Right atrium auricular region (tissue), 2 donors: Measurements from ENCODE around the gene HLA-DOB. TPM values are rescaled to one million over a fixed set of nuclear protein-coding genes. Genes with fewer than 3 reads are reported as not detected.
A peak's percentile ranks its signal among the peaks of the same experiment; 100 is the strongest.

Experiments used
- DNase-seq: peaks from one replicate; pipeline ENCODE4 v3.0.0-alpha.2; 2019; ENCODE audit warnings: low spot score
- H3K27ac ChIP-seq, 2 donors: fragments of 200-600 bp; sonication (generic); 1 replicate in 1 of 2; 2 replicates in 1 of 2; pipeline ENCODE4 v1.5.1; 2016 to 2019
- H3K27me3 ChIP-seq, 2 donors: fragments of 200-600 bp; sonication (generic); one replicate each; pipeline versions ENCODE4 v1.5.1 to v1.6.0; 2017 to 2019
- H3K36me3 ChIP-seq: fragments of 200-600 bp; sonication (generic); one replicate; pipeline ENCODE4 v1.5.1; 2016
- H3K4me1 ChIP-seq, 2 donors: fragments of 200-600 bp; sonication (generic); one replicate each; pipeline versions ENCODE4 v1.5.1 to v1.6.0; 2017 to 2019
- H3K4me3 ChIP-seq, 2 donors: fragments of 200-600 bp; sonication (generic); 1 replicate in 1 of 2; 2 replicates in 1 of 2; pipeline ENCODE4 v1.5.1; 2017 to 2019; ENCODE audit warnings: mild to moderate bottlenecking in 1 of 2, moderate library complexity in 1 of 2
- H3K9me3 ChIP-seq, 2 donors: fragments of 200-600 bp; sonication (generic); one replicate each; pipeline ENCODE4 v1.5.1; 2019
- total RNA-seq, 2 donors: library from RNA; depleted of rRNA; stranded (reverse); fragments of >200 nt; gene quantifications; one replicate each; pipeline ENCODE4 v1.1.0, GENCODE V29; 2016
- TF ChIP-seq, protein P1 (sequence below), 2 donors: fragments of 200-600 bp; sonication (generic); IDR thresholded peaks; one replicate each; pipeline ENCODE4 v1.5.1; 2019; ENCODE audit warnings: antibody characterized with exemption in 2 of 2

Gene HLA-DOB
- total RNA-seq, 2 donors from 2014 or later, result not detected

DNA sequence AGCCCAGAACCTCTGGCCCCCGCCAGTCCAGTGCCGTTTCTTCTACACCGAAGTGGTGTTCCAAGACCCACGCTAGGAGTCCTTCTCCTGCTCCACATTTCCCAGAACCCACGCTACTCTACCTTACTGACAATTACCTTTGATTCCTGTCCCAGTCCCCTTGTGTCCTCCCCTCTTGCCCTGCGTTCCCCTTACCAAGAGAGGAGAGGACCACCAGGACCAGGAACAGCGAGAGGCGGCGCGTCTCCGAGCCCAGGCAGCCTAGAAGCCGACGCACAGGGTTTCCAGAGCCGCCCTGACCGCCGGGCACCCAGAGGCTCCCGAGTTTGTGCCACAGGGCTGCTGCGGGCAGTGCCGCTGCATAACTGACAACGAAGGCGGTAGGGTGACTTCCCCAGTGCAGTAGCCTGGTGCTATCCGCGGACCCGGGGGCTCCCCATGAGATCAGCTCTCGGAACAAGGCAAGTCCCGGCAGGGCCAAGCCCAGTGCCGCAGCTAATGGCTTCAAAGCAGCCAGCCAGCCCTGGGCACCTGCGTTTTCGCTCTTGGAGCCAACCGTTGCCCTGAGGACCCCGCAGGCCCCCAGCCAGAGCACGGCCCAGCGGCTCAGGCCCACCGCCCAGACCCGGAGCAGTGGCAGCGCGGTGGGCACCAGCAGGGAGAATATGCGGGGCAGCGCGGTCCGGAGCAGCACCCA, 36.2 kb upstream of the HLA-DOB start:
- peak overlapping the region; percentile 93 to 99 for H3K27ac ChIP-seq
- peaks cover 0 to 32% of the 10 kb centered on the region in 2 donors for H3K4me1 ChIP-seq
- H3K9me3 ChIP-seq, result no peaks in the 10 kb centered on the region
- peaks cover 35% of the 10 kb centered on the region for H3K36me3 ChIP-seq
- H3K27me3 ChIP-seq, result no peaks in the 10 kb centered on the region
- TF ChIP-seq, protein P1, sequence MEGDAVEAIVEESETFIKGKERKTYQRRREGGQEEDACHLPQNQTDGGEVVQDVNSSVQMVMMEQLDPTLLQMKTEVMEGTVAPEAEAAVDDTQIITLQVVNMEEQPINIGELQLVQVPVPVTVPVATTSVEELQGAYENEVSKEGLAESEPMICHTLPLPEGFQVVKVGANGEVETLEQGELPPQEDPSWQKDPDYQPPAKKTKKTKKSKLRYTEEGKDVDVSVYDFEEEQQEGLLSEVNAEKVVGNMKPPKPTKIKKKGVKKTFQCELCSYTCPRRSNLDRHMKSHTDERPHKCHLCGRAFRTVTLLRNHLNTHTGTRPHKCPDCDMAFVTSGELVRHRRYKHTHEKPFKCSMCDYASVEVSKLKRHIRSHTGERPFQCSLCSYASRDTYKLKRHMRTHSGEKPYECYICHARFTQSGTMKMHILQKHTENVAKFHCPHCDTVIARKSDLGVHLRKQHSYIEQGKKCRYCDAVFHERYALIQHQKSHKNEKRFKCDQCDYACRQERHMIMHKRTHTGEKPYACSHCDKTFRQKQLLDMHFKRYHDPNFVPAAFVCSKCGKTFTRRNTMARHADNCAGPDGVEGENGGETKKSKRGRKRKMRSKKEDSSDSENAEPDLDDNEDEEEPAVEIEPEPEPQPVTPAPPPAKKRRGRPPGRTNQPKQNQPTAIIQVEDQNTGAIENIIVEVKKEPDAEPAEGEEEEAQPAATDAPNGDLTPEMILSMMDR (IDR thresholded peaks at IDR 0.05), result no peak
- peak; percentile 68 for DNase-seq
- H3K4me3 ChIP-seq, result peak overlapping the region; percentile 58 to 97

DNA sequence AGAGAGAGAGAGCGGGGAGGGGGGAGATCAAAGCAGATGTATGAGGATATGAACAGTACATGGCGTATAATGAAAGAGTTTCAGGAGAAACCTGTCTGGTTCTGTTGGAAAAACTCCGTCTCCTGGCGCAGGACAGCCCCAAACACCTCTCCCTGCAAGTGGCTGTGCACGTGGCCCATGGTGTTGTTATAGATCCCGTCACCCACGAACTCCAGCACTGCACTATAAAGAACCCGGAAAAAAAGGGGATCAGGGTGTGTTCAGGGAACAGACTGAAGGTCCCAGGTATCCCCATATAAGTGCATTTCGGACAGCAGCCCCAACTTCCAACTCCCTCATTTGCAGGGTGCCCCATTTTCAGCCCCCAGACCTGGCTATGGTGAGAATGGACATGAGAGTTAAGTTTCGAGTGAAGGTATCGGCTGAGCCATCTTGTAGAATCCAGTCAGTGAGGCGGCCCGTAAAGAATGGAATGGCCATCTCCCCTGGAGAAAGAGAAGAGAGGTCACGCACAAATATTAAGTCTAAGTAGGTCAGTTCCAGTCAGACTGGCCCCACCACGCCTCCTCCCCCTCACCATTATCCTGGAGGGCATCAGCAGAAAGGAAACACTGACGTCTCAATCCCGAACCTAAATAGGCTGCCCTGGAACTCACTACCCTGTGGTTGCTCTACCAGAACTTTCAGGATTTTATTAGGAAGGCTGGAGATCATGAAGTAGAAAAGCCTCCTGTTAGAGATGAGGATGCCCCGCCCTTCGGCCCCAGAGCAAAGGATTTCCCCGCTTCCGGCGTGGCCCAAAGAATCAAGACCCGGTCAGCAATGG, 35.4 kb upstream of the HLA-DOB start:
- peaks cover 0 to 32% of the 10 kb centered on the region in 2 donors for H3K4me1 ChIP-seq
- H3K4me3 ChIP-seq, result peak overlapping the region; percentile 58 to 97
- DNase-seq, result peak; percentile 68
- H3K27ac ChIP-seq, result peak overlapping the region; percentile 93 to 99
- TF ChIP-seq, protein P1 (IDR thresholded peaks at IDR 0.05), result no peak
- no peaks in the 10 kb centered on the region for H3K27me3 ChIP-seq
- H3K9me3 ChIP-seq, result no peaks in the 10 kb centered on the region
- peaks cover 39% of the 10 kb centered on the region for H3K36me3 ChIP-seq

DNA sequence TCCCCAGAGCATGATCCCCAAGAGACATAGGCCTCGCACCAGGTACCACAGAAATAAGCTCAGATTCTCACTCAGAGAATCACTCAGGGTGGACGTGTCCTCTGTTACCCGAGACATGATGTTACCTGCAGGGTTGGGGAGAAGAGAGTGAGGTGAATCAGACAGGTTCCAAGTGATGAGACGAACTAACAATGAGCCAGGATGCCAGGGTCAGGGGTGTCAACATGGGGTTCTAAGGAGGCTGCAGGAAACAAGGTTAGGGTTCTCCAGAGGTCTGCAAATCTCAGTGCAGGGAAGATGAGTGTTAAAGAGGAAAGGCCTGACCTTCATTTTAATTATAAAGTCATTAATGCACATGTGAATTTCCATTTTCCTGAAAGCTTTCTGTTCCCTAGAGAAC, 34.2 kb upstream of the HLA-DOB start:
- Histone ChIP-seq H3K36me3 (peaks cover 51% of the 10 kb centered on the region), H3K4me3 (no peak overlapping the region), H3K27ac (peak overlapping the region in 1 of 2 donors; percentile 99), H3K27me3 (no peaks in the 10 kb centered on the region), H3K9me3 (no peaks in the 10 kb centered on the region), H3K4me1 (peaks cover 0 to 32% of the 10 kb centered on the region in 2 donors)
- DNase-seq, result no peak
- TF ChIP-seq, protein P1 (IDR thresholded peaks at IDR 0.05), result no peak

DNA sequence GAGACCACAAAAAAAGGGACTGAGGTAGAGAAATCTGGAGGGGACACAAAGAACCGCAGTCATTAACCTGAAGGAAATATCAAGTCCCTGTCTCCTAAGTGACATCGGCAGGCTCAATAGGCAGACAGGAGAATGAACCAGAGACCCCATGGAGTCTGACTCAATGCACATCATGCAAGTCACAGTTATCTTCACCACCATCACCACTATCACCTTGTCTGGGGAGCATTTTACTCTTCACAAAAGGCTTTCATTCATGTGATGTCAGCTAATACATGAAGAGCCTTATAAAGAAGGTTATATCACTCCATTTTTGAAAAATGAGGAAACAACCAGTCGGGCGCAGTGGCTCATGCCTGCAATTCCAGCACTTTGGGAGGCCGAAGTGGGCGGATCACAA, 32.3 kb upstream of the HLA-DOB start:
- Histone ChIP-seq H3K4me1 (peaks cover 0 to 33% of the 10 kb centered on the region in 2 donors), H3K4me3 (no peak overlapping the region), H3K27ac (no peak overlapping the region), H3K9me3 (no peaks in the 10 kb centered on the region), H3K36me3 (peaks cover 60% of the 10 kb centered on the region), H3K27me3 (no peaks in the 10 kb centered on the region)
- no peak for DNase-seq
- TF ChIP-seq, protein P1 (IDR thresholded peaks at IDR 0.05), result no peak

DNA sequence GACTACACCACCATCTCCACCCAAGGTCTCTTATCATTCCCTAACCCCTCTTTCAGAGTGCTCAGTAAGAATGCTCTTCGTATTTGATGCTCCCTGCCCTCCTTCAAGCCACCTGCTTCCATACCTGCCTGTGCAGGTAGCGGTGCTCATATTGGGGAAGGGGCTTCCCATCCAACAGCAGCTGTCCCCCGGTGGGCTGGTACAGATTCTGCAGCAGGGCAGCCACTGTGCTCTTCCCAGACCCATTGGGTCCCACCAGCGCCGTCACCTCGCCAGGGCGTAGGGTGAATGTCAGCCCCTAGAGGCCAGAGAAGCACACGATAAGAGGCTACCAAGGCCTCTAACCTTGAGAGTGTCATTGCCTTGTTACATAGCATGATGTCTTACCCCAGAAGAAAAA, 31.0 kb upstream of the HLA-DOB start:
- H3K9me3 ChIP-seq, result no peaks in the 10 kb centered on the region
- no peak overlapping the region for H3K27ac ChIP-seq
- no peak overlapping the region for H3K4me3 ChIP-seq
- no peaks in the 10 kb centered on the region for H3K27me3 ChIP-seq
- TF ChIP-seq, protein P1 (IDR thresholded peaks at IDR 0.05), result no peak
- DNase-seq, result no peak
- peaks cover 0 to 39% of the 10 kb centered on the region in 2 donors for H3K4me1 ChIP-seq
- H3K36me3 ChIP-seq, result peaks cover 60% of the 10 kb centered on the region
